H1 (cell line): Measurements from ENCODE around the gene CPEB1. TPM values are rescaled to one million over a fixed set of nuclear protein-coding genes. Genes with fewer than 3 reads are reported as not detected.

Experiments
- HDAC2 ChIP-seq, 2 experiments: fragments of 300-600 bp in 1 of 2; sonication (generic) in 1 of 2; IDR thresholded peaks; 2 replicates each; pipeline ENCODE4 v1.6.1; 2011 to 2012; ENCODE audit warnings: low read depth in 2 of 2, low read length in 2 of 2, mild to moderate bottlenecking in 2 of 2, moderate library complexity in 2 of 2, borderline replicate concordance in 1 of 2, inconsistent platforms in 1 of 2
- POLR2A ChIP-seq, 2 experiments: IDR thresholded peaks; 1 replicate in 1 of 2; 2 replicates in 1 of 2; pipeline ENCODE4 v1.6.1; 2011; ENCODE audit warnings: low read depth in 2 of 2, low read length in 2 of 2, mild to moderate bottlenecking in 2 of 2; ENCODE audit errors: control extremely low read depth in 1 of 2
- SAP30 ChIP-seq: fragments of 300-600 bp; sonication (generic); IDR thresholded peaks from 2 replicates; pipeline ENCODE4 v1.7.1; 2012; ENCODE audit warnings: low read length, moderate library complexity, mild to moderate bottlenecking, inconsistent platforms; ENCODE audit not compliant: insufficient read depth, insufficient replicate concordance
- polyA plus RNA-seq, 7 experiments: library from polyadenylated mRNA; depleted of rRNA in 3 of 7; stranded (reverse) in 5 of 7; unstranded in 2 of 7; fragments of >200 nt in 5 of 7; fragments of 200-250 nt in 2 of 7; gene quantifications; 1 replicate in 5 of 7; 2 replicates in 1 of 7; 4 replicates in 1 of 7; pipeline versions ENCODE4 v1.2.1 to v1.2.3, GENCODE V29; 2011 to 2013; ENCODE audit warnings: missing spikeins in 2 of 7, mixed read lengths in 2 of 7
- total RNA-seq: library from RNA; stranded (reverse); fragmentation: NEBNext Ultra II Directional; extraction: Animal tissue kit (Norgen Biotek cat#: 25700); gene quantifications from 2 replicates; pipeline ENCODE4 v1.2.1, GENCODE V29; 2021
- TF ChIP-seq, protein P1 (sequence below): IDR thresholded peaks from 2 replicates; pipeline ENCODE4 v1.6.1; 2011; ENCODE audit warnings: low read depth, mild to moderate bottlenecking, low read length; ENCODE audit not compliant: insufficient read depth

CPEB1 gene
- total and polyA plus RNA-seq, 2 of the 8 experiments (the other 6 are each of a cell fraction or from before 2014, with no cell fraction given), result 4.4 to 4.5 TPM

DNA sequence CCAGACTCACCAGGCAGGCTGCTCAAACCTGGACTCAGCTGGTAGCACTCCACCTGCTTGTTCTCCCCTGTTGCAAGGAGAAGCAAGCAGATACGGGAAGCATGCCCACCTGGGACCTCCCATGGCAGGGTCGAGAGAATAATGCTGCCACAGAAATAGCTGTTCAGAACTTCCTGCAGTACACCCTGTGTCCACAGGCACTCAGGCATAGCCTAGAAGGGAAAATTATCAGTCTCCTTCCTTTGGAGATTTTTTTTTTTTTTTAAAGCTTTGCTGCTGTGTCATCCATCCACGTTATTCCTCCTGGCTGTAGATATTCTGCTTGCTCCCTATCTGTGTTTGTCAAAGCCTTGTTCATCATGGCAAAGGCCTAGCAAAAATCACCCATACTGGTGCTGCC, 74.2 kb downstream of the CPEB1 start (continued):
- TF ChIP-seq, protein P1, sequence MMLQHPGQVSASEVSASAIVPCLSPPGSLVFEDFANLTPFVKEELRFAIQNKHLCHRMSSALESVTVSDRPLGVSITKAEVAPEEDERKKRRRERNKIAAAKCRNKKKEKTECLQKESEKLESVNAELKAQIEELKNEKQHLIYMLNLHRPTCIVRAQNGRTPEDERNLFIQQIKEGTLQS, result no peak
- no peak for TF ChIP-seq HDAC2 (IDR thresholded peaks at IDR 0.05; ENCODE audit: borderline replicate concordance in 1 of 2, low read depth in 2 of 2, low read length in 2 of 2)
- TF ChIP-seq SAP30, result no peak
- no peak for TF ChIP-seq POLR2A (IDR thresholded peaks at IDR 0.05; ENCODE audit: control extremely low read depth in 1 of 2, low read depth in 2 of 2, low read length in 2 of 2)
- TF ChIP-seq, all 59 proteins: peak for 0
